Measurements from ENCODE around the gene MCF2L.
"Not testable (repeated sequence)": the region's sequence is repeated elsewhere in the genome, so short reads cannot be mapped to it uniquely, and the experiment has no call there.

Gene MCF2L

DNA sequence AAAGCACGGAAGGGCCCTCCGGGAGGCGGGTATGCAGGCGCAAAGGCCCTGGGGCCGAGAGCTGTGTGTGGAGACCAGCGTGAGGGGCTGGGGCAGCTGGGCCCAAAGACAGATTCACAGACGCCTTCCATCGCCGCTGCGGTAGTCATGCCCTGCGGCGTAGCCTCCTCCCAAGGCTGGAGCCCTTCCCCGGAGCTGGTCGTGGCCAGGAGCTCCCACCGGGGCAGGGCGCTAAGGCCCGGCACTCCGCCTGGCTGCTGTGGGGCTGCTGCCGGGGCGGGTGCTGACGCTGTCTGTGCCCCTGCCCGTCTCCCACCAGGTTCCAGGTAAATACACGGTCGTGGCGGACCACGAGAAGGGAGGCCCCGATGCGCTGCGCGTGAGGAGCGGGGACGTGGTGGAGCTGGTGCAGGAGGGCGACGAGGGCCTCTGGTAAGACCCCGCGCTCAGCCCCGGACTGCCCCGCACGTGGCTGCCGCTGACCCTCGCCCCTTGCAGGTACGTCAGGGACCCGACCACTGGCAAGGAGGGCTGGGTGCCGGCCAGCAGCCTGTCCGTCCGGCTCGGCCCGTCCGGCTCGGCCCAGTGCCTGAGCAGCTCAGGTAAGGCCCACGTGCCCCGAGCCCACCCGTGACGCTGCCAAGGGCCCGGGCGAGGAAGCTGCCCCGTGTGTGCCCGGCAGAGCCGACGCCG, 127.2 kb downstream of the MCF2L start:
- DNase-seq (ENCODE audit: low read depth), result no peak

DNA sequence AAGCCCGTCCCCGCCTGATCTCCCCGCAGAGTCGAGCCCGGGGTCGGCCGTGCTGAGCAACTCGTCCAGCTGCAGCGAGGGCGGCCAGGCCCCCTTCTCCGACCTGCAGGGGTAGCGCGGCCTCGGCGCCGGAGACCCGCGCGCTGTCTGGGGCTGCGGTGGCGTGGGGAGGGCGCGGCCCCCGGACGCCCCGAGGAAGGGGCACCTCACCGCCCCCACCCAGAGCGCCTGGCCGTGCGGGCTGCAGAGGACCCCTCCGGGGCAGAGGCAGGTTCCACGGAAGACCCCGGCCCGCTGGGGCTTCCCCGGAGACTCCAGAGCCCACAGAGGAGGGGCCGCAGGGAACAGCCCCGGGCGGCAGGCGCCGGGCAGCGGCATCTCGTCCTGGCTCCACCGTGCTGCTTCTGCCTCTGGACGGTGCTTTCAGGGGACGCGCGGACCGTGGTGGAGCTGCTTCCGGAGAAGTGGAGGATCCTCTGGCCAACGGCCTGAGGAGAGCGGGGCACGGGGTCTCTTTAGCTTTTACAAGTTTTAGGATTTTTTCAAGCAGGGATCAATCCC, 127.8 kb downstream of the MCF2L start:
- no peak for DNase-seq (ENCODE audit: low read depth)

DNA sequence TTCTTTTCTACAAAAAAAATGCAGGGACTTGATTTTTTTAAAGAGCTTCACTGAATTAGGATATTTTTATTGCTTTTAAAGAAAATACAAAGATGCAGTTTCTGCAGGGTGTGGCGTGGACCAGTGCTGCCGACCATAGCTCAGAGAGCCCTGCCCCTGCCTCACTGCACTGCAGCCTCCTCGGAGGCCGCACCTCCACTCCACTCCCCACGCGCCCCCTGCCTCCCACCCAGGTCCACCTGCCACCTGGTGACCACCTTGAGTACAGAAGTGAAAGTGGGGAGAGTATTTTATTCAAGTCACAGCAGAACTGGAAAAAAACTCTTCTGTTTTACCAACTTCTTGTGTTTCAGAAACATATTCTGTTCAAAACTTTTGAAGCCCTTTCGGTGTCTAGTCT, 128.6 kb downstream of the MCF2L start:
- no peak for DNase-seq (ENCODE audit: low read depth)

DNA sequence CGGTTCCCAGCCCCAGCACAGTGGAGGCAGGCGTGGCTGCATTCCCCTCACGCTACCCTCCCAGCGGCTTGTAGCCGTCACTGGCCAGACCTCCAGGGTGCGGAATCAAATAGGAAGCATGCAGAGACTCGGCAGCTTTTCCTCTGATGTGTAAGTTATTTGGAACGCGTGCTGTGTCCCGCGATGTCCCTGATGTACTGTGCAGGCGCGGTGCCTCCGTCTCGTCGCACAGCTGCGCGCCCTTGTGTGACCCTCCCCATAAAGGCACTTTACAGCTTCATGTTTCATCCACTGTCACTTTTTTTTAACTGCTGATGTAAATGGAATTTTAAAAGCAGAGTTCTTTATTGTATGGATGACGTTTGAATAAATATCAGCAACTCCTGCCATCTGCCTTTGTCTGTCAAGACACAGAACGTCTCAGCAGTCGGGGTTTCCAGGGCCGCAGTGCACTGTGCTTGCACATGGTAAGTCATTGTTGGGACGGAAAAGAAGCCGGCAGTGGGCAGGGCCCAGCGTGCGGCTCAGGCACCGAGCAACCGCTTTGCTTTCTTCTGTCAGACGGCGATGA, 129.2 kb downstream of the MCF2L start:
- DNase-seq (ENCODE audit: low read depth), result no peak

DNA sequence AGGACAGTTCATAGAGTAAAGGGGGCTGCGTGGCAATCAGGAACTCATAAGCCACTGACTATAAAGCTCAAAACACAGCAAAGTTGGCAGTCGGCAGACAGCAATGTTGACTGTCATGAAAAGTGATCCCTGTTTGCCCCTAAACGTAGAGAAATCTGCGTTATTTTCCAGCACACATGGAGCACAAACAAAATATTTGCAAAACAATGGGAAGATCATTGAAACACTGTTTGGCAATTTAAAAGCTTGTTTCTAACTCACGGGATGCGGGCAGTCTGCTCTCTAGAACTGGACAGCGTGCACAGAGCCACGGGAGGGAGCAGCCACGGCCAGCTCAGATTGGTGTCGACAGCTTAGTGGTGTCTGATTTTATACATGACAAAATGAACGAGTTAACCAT, 130.1 kb downstream of the MCF2L start:
- no peak for DNase-seq (ENCODE audit: low read depth)

DNA sequence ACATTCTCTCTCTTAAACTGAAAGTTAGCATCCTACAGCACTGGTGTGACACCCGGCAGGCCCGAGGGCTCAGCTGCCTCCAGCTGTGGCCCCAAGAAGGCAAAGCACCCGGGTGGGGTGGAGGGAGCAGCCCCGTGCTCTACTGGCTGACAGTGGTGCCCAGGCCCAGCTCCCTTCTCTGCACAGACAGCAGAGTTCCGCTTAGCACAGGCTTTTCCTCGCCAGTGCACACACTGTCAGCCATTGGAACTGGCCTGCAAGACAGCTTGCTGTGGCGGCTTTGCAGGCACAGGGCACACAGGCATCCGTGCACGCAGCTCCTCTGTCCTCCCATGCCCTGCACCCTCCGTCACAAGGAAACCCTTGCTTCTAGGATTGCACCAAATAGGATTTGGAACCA, 133.3 kb downstream of the MCF2L start:
- DNase-seq (ENCODE audit: low read depth), result not testable (repeated sequence)

DNA sequence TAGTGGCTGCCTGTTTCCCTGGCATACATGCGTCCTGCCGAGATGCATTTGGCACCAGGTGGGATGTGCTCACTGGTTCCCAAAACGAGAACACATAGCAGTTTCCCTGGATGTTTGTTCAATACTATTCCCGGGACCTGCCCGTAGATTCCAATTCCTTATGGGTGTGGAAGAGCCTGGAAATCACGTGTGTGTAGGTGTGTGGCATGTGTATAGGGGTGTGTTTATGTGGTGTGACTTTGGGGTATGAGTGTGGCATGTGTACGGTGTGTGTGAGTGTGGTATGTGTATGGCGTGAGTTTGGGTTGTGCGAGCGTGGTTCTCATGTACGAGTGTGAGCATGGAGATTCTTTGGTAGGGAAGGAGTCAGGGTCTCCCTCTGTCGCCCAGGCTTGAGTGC, 133.7 kb downstream of the MCF2L start:
- DNase-seq (ENCODE audit: low read depth), result no peak

DNA sequence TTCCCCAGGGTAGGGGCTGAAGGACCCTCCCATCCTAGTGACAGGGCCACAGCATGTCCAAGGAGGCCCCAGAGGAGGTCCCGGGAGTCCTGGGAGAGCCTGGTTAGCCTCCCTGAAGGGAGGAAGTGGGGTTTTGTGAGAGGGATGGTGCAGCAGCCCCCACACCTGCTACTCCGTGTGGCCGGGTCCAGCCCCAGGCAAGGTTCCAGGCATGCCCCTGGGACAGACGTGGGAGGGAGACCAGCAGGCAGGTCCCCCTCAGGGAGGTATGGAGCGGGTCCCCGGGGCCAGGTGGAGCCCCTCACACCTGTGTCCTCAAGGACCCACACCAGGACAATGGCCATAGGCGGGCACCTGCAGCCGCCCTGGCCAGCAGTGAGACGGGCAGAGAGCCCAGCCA, 134.6 kb downstream of the MCF2L start:
- DNase-seq (ENCODE audit: low read depth), result no peak

DNA sequence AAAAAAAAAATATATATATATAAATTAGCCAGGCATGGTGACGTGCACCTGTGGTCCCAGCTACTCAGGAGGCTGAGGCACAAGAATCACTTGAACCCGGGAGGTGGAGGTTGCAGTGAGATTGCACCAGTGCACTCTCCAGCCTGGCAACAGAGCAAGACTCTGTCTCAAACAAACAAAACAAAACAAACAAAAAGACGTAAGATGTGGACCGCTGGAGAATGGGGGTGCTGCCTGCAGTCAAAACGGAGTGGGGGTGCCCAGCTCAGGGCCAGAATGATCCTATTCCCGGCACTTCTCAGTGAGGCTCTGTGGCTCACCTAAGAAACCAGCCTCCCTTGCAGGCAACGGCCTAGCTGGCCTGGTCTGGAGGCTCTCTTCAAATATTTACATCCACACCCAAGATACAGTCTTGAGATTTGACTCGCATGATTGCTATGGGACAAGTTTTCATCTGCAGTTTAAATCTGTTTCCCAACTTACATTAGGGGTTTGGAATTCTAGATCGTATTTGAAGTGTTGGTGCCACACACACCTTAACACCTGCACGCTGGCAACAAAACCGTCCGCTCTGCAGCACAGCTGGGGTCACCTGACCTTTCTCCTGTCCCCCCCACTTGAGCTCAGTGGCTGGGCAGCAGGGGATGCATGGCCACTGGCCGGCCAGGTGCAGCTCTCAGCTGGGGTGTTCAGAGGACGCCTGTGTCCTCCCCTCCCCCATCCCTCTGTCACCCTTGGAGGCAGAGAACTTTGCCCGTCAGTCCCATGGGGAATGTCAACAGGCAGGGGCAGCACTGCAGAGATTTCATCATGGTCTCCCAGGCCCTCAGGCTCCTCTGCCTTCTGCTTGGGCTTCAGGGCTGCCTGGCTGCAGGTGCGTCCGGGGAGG, 136.3 kb downstream of the MCF2L start, which contains the start of gene F7:
Gene F7 (plus strand): TSS at position 760 of the 889 bp plus-strand sequence. CDS start 51 bp downstream, at position 811.
- no peak for DNase-seq (ENCODE audit: low read depth)

DNA sequence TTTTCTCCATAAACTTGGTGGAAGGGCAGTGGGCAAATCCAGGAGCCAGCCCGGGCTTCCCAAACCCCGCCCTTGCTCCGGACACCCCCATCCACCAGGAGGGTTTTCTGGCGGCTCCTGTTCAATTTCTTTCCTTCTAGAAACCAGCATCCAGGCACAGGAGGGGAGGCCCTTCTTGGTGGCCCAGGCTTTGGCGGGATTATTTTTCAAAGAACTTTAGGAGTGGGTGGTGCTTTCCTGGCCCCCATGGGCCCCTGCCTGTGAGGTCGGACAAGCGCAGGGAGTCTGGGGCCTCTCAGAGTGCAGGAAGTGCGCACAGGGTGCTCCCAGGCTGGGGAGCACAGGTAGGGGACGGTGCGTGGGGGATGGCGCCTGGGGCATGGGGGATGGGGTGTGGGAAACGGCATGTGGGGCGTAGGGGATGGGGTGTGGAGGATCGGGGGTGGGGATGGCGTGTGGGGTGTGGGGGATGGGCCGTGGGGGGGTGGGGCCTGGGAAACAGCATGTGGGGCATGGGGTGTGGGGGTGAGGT, 137.0 kb downstream of the MCF2L start:
- DNase-seq (ENCODE audit: low read depth), result no peak

DNA sequence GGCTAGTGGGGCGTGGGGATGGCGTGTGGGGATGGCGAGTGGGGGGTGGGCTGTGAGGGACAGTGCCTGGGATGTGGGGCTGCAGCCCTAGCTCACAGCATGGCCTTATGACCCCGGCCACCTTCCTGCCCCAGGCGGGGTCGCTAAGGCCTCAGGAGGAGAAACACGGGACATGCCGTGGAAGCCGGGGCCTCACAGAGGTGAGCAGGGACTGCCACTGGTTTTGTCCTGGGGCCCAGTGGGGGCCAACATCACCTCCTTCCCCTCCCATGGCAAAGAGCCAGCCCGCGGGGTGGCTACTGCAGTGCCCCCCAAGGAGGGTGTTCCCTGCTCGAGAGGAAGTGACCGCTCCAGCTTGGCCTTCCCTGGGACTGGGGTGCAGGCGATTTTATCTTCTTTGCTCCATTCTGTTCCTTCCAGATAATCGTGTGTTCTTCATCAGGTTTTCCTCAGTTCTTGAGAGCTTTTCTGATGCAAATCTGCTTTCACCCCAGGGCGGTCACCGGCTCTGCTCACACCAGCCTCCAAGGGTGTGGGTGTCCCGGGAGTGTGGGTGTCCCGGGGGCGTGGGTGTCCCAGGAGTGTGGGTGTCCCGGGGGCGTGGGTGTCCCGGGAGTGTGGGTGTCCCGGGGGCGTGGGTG, 137.8 kb downstream of the MCF2L start:
- DNase-seq (ENCODE audit: low read depth), result no peak

DNA sequence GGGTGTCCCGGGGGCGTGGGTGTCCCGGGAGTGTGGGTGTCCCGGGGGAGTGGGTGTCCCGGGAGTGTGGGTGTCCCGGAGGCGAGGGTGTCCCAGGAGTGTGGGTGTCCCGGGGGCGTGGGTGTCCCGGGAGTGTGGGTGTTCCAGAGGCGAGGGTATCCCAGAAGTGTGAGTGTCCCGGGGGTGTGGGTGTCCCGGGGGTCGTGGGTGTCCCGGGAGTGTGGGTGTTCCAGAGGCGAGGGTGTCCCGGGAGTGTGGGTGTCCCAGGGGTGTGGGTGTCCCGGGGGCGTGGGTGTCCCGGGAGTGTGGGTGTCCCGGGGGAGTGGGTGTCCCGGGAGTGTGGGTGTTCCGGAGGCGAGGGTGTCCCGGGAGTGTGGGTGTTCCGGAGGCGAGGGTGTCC, 139.5 kb downstream of the MCF2L start:
- not testable (repeated sequence) for DNase-seq (ENCODE audit: low read depth)

DNA sequence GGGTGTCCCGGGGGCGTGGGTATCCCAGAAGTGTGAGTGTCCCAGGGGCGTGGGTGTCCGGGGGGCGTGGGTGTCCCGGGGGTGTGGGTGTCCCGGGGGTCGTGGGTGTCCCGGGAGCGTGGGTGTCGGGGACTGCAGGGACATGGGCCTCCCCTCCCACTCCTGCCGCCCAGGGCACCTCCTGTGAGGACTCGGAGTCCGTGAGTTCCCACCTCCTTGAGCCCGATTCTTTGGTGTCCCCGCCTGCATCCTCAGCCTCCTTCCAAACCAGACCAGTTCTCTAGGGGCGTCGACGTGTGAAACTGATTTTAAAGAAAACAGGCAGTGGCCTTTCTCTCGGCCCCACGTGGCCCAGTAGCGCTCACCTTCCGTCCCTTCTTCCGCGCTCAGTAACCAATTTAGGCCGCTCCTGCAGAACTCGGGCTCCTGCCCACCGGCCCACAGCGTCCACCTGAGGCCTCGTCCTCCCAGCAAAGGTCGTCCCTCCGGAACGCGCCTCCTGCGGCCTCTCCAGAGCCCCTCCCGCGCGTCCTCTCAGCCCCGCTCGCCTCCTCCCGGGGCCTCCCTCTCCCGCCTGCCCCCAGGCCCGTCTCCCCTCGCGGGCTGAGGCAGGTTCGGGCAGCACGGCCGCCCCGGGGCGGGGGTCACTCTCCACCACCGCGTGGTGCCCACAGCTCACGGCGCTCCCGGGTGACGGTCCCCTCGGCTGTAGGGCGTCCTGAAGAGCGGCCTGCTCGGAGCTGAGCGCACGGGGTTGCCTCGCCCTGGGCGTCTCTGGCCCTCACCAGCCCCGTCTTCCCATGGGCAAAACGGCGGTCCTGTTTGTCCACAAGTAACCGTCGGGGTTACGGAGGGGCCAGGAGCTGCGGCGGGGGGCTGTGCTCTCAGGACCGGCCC, 140.4 kb downstream of the MCF2L start:
- no peak for DNase-seq (ENCODE audit: low read depth)

DNA sequence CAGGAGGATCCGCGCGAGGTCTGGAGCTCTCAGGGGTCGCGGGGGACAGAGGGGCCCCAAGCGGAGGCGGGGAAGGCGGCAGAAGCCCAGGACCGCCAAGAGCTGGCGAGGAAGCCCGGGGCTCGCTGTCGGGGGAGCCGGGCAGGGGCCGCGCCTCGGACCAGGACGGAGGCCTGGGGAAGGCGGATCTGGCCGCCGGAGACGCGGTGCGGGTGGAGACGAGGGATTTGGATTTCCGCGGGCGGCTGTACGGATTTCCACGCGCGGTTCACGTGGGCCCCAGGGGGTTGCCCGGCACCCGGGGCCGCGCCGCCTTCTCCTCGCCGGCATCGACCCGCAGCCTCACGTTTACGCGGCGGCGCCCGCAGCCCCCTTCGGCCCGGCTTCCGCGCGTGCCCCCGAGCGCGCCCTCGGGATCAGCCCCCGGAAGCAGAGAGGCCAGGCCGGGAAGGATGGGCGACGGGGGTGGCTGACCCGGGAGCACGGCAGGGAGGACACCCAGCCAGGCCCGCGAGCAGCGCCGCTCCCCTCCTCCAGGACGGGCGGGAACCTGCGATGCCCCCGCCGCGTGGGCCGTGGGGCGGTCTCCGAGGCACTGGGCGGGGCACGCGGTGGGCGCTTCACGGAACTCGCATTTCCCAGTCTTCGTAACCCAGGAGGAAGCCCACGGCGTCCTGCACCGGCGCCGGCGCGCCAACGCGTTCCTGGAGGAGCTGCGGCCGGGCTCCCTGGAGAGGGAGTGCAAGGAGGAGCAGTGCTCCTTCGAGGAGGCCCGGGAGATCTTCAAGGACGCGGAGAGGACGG, 141.2 kb downstream of the MCF2L start:
- peak; percentile 48 for DNase-seq (ENCODE audit: low read depth)

DNA sequence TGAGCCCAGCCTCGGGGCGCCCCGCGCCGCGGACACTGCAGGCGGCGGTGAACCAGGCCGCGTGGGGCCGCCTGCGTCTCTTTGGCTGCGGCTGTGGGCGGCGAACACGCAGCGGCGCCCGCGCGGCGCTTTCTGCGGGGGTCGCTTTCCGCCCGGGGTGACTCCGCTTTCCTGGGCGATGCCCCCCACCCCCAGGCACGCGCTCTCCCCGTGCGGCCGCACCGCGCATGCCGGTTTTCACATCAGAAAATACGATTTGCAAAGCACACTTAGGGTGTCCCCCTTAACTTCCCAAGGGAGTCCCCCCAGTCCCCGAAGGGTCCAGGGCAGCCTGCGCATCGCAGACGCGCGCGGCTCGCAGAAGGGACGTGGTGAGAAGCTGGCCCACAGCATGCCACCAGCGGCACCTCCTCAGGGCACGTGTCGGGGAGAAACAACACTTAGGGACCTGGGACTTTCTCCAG, 141.9 kb downstream of the MCF2L start:
- peak; percentile 17 for DNase-seq (ENCODE audit: low read depth)

DNA sequence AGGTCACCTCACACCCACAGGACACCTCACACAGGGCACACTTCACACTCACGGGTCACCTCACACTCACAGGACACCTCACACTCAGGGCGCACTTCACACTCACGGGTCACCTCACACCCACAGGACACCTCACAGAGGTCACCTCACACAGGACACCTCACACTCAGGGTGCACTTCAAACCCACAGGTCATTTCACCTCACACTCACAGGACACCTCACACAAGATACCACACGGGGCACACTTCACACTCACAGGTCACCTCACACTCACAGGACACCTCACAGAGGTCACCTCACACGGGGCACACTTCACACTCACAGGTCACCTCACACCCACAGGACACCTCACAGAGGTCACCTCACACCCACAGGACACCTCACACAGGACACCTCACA, 142.8 kb downstream of the MCF2L start:
- not testable (repeated sequence) for DNase-seq (ENCODE audit: low read depth)

DNA sequence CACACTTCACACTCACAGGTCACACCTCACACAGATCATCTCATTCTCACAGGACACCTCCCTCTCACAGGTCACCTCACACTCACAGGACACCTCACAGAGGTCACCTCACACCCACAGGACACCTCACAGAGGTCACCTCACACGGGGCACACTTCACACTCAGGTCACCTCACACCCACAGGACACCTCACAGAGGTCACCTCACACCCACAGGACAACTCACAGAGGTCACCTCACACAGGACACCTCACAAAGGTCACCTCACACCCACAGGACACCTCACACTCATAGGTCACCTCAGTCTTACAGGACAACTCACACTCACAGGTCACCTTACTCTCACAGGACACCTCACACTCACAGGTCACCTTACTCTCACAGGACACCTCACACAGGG, 143.5 kb downstream of the MCF2L start:
- not testable (repeated sequence) for DNase-seq (ENCODE audit: low read depth)

DNA sequence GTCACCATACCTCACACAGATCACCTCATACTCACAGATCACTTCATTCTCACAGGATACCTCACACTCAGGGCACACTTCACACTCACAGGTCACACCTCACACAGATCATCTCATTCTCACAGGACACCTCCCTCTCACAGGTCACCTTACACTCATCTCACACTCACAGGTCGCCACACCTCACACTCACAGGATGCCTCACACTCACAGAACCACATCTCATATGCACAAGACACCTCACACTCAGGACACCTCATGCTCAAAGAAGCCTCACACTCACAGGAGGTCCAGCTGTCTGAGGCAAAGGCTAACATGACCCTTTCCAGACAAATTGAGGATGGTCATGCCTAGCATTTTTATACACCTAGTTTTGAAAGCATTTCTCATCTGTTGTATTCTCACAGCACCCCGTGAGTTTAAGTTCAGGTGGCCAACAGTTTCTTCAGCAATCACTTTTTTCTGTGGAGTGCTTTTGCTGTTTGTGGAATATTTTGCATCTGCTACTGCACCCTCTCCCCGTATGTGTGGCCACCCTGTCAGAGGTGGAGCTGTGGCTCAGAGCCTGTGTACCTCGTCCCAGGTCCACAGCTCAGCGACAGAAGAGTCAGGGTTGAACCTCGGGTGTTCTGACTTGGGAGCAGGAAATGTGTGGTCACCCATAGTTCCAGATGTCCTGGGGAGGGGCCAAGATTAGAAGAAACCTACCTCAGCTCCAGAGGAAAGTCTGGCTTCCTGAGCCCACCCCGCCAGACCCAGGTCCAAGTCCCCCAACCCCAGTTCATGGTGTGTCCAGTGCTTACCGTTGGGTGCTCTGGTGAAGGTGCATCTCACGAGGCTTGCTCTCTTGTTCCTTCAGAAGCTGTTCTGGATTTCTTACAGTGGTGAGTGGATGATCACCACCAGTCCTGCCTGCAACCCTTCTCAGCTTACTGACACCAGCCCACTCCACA, 144.2 kb downstream of the MCF2L start:
- no peak for DNase-seq (ENCODE audit: low read depth)

DNA sequence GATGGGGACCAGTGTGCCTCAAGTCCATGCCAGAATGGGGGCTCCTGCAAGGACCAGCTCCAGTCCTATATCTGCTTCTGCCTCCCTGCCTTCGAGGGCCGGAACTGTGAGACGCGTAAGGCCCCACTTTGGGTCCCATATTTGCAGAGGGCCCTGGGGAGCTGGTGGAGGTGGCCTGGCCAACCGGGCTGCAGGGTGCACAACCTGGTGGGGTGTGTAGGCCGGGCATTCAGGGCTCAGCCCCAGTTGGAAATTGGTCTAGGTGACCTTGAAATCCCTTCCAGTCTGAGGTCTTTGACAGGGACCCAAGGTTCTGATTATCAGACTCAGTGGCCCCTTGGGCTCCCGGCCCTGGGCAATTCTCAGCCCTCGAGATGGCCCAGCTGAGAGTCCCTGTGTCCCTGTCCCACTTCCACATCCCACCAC, 144.8 kb downstream of the MCF2L start:
- DNase-seq (ENCODE audit: low read depth), result no peak

Measured in stimulated activated CD8-positive, alpha-beta memory T cell treated with anti-CD3 and anti-CD28 coated beads, Interleukin-12 subunit alpha, Interleukin-12 subunit beta, amount 100 ng/mL, for 4 hours (primary cell).